ENCODE data around the gene TMEM232. TPM values are rescaled to one million over a fixed set of nuclear protein-coding genes. Genes with fewer than 3 reads are reported as not detected.
"Not testable (repeated sequence)": the region's sequence is repeated elsewhere in the genome, so short reads cannot be mapped to it uniquely, and the experiment has no call there.

TMEM232 gene
- total and polyA plus RNA-seq, 2 donors (not counting 3 experiments of a cell fraction or from before 2014, with no cell fraction given) = 0.17 to 0.38 TPM

GRCh38 chr5:110536120-110537115, 190.1 kb downstream of the TMEM232 start:
- TF ChIP-seq GATA2 (IDR thresholded peaks at IDR 0.05; ENCODE audit: insufficient read depth, insufficient read length, low read depth, low read length) = no peak
- TF ChIP-seq MYC (IDR thresholded peaks at IDR 0.05; ENCODE audit: low read depth, low read length) = no peak
- TF ChIP-seq, protein P1, sequence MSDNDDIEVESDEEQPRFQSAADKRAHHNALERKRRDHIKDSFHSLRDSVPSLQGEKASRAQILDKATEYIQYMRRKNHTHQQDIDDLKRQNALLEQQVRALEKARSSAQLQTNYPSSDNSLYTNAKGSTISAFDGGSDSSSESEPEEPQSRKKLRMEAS (IDR thresholded peaks at IDR 0.05; ENCODE audit: insufficient read depth, insufficient read length) = no peak
- TF ChIP-seq POLR2A (IDR thresholded peaks at IDR 0.05; ENCODE audit: low read depth, low read length) = no peak
- no peak for TF ChIP-seq POLR2AphosphoS5 (IDR thresholded peaks at IDR 0.05; ENCODE audit: insufficient read depth, low read depth, low read length)
- TF ChIP-seq CTCF (IDR thresholded peaks at IDR 0.05; ENCODE audit: extremely low read depth in 1 of 2, insufficient read depth in 1 of 2, low read depth in 1 of 2, low read length in 2 of 2) = no peak
- TF ChIP-seq FOS (IDR thresholded peaks at IDR 0.05; ENCODE audit: borderline replicate concordance, insufficient read depth, low read length) = no peak
- TF ChIP-seq EZH2 (IDR thresholded peaks at IDR 0.05; ENCODE audit: borderline replicate concordance, low read depth, low read length, severe bottlenecking) = no peak
- no peak for TF ChIP-seq JUN (IDR thresholded peaks at IDR 0.05; ENCODE audit: borderline replicate concordance, insufficient read depth, insufficient read length, low read depth)
- Histone ChIP-seq H3K36me3 (ENCODE audit: control insufficient read depth in 2 of 2, extremely low read depth in 1 of 2, insufficient read depth in 2 of 2, low read length in 2 of 2) (no peaks in the 10 kb centered on the region), H3K9me1 (replicated peaks; ENCODE audit: control insufficient read depth, extremely low read depth, insufficient read depth, low read length) (no peaks in the 10 kb centered on the region), H3K27ac (ENCODE audit: insufficient read depth, low read depth, low read length) (no peak overlapping the region), H3K9ac (replicated peaks; ENCODE audit: extremely low read depth, insufficient read depth, low read length) (no peak overlapping the region), H3K9me3 (replicated peaks; ENCODE audit: control insufficient read depth, insufficient read depth, low read length) (no peaks in the 10 kb centered on the region), H3K4me2 (ENCODE audit: insufficient read depth, low read length) (no peak overlapping the region), H4K20me1 (replicated peaks; ENCODE audit: control insufficient read depth, extremely low read depth, insufficient read depth, low read length) (no peaks in the 10 kb centered on the region), H3K4me1 (ENCODE audit: control insufficient read depth, extremely low read depth, insufficient read depth, low read length) (no peaks in the 10 kb centered on the region), H3K79me2 (ENCODE audit: control insufficient read depth, insufficient read depth, low read length) (no peaks in the 10 kb centered on the region), H2AFZ (ENCODE audit: low read depth, low read length) (no peak overlapping the region), H3K27me3 (ENCODE audit: control insufficient read depth in 2 of 2, insufficient read depth in 2 of 2, low read length in 2 of 2) (no peaks in the 10 kb centered on the region), H3K4me3 (replicated peaks in 1 of 3; ENCODE audit: insufficient read depth in 1 of 3, low read depth in 1 of 3, low read length in 3 of 3) (no peak overlapping the region)
- intact Hi-C loops (cut with micrococcal nuclease) (no loop called here), dilution Hi-C loops (cut with MboI; ENCODE audit: extremely low pct_ligation_motif_present, low sequenced_read_pairs) (no loop called here)
- FAIRE-seq (no peak), DNase-seq (ENCODE audit: low read depth, low spot score) (no peak)
- BruUV-seq (replicated peaks) = no TSS peak
- ChIA-PET CTCF (no interaction called here), POLR2A (no interaction called here)

GRCh38 chr5:110535146-110535545, 191.3 kb downstream of the TMEM232 start:
- POLR2A ChIA-PET; H3K9ac ChIP-seq (replicated peaks; ENCODE audit: extremely low read depth, insufficient read depth, low read length); H3K36me3 ChIP-seq (ENCODE audit: control insufficient read depth in 2 of 2, extremely low read depth in 1 of 2, insufficient read depth in 2 of 2, low read length in 2 of 2); FAIRE-seq; H4K20me1 ChIP-seq (replicated peaks; ENCODE audit: control insufficient read depth, extremely low read depth, insufficient read depth, low read length); H3K27ac ChIP-seq (ENCODE audit: insufficient read depth, low read depth, low read length); CTCF ChIA-PET; H2AFZ ChIP-seq (ENCODE audit: low read depth, low read length); H3K4me2 ChIP-seq (ENCODE audit: insufficient read depth, low read length); DNase-seq (ENCODE audit: low read depth, low spot score); H3K79me2 ChIP-seq (ENCODE audit: control insufficient read depth, insufficient read depth, low read length); dilution Hi-C loops (cut with MboI; ENCODE audit: extremely low pct_ligation_motif_present, low sequenced_read_pairs); H3K27me3 ChIP-seq (ENCODE audit: control insufficient read depth in 2 of 2, insufficient read depth in 2 of 2, low read length in 2 of 2); intact Hi-C loops (cut with micrococcal nuclease); H3K9me1 ChIP-seq (replicated peaks; ENCODE audit: control insufficient read depth, extremely low read depth, insufficient read depth, low read length); H3K9me3 ChIP-seq (replicated peaks; ENCODE audit: control insufficient read depth, insufficient read depth, low read length); H3K4me3 ChIP-seq (replicated peaks in 1 of 3; ENCODE audit: insufficient read depth in 1 of 3, low read depth in 1 of 3, low read length in 3 of 3); BruUV-seq (replicated peaks); H3K4me1 ChIP-seq (ENCODE audit: control insufficient read depth, extremely low read depth, insufficient read depth, low read length): not testable (repeated sequence)
